Epithelial cell of prostate (primary cell): ENCODE measurements around the gene TAPT1.
A peak's percentile ranks its signal among the peaks of the same experiment; 100 is the strongest.

Experiments
- DNase-seq: peaks from one replicate; pipeline ENCODE4 v3.0.0-alpha.2; 2011; ENCODE audit warnings: low read depth, low spot score
- H3K27ac ChIP-seq: fragments of 450-650 bp; 2 replicates; pipeline ENCODE4 v1.5.1; 2017; ENCODE audit warnings: mild to moderate bottlenecking

TAPT1 gene

GRCh38 chr4:16142598-16143310 is 83.5 kb downstream of the TAPT1 start:
- H3K27ac ChIP-seq = no peak overlapping the region
- DNase-seq = no peak

GRCh38 chr4:16140879-16141249 is 85.4 kb downstream of the TAPT1 start:
- peak; percentile 79 for DNase-seq
- no peak overlapping the region for H3K27ac ChIP-seq

- DNase-seq = no peak
- no peak overlapping the region for H3K27ac ChIP-seq
Measured at GRCh38 chr4:16140231-16140878, 85.9 kb downstream of the TAPT1 start.

- no peak for DNase-seq
Measured at GRCh38 chr4:16139066-16139945, 87.0 kb downstream of the TAPT1 start.

GRCh38 chr4:16136827-16137226 is 89.4 kb downstream of the TAPT1 start:
- no peak overlapping the region for H3K27ac ChIP-seq
- no peak for DNase-seq

More at GRCh38 chr4:16139066-16139945, 87.0 kb downstream of the TAPT1 start:
- H3K27ac ChIP-seq = no peak overlapping the region

GRCh38 chr4:16136311-16136710 is 90.0 kb downstream of the TAPT1 start:
- no peak for DNase-seq
- H3K27ac ChIP-seq = no peak overlapping the region

GRCh38 chr4:16133406-16133805 is 92.9 kb downstream of the TAPT1 start:
- no peak overlapping the region for H3K27ac ChIP-seq
- no peak for DNase-seq

- no peak overlapping the region for H3K27ac ChIP-seq
- DNase-seq = no peak
Measured at GRCh38 chr4:16131293-16131692, 95.0 kb downstream of the TAPT1 start.

- no peak for DNase-seq
- no peak overlapping the region for H3K27ac ChIP-seq
Measured at GRCh38 chr4:16129336-16129735, 96.9 kb downstream of the TAPT1 start.

GRCh38 chr4:16126714-16127113 is 99.6 kb downstream of the TAPT1 start:
- no peak overlapping the region for H3K27ac ChIP-seq

GRCh38 chr4:16125571-16126445 is 100.5 kb downstream of the TAPT1 start:
- DNase-seq = no peak
- no peak overlapping the region for H3K27ac ChIP-seq

More at GRCh38 chr4:16126714-16127113, 99.6 kb downstream of the TAPT1 start:
- DNase-seq = no peak

GRCh38 chr4:16124232-16124631 is 102.0 kb downstream of the TAPT1 start:
- no peak overlapping the region for H3K27ac ChIP-seq
- no peak for DNase-seq

- H3K27ac ChIP-seq = no peak overlapping the region
- no peak for DNase-seq
Measured at GRCh38 chr4:16123356-16124084, 102.8 kb downstream of the TAPT1 start.

- no peak overlapping the region for H3K27ac ChIP-seq
- DNase-seq = no peak
Measured at GRCh38 chr4:16122784-16123183, 103.5 kb downstream of the TAPT1 start.

GRCh38 chr4:16122308-16122711 is 104.0 kb downstream of the TAPT1 start:
- no peak overlapping the region for H3K27ac ChIP-seq
- no peak for DNase-seq

GRCh38 chr4:16120720-16121119 is 105.6 kb downstream of the TAPT1 start:
- H3K27ac ChIP-seq = no peak overlapping the region
- no peak for DNase-seq

- no peak overlapping the region for H3K27ac ChIP-seq
- DNase-seq = no peak
Measured at GRCh38 chr4:16119981-16120380, 106.3 kb downstream of the TAPT1 start.

GRCh38 chr4:16118090-16118489 is 108.2 kb downstream of the TAPT1 start:
- no peak for DNase-seq
- H3K27ac ChIP-seq = no peak overlapping the region

GRCh38 chr4:16117164-16117563 is 109.1 kb downstream of the TAPT1 start:
- no peak overlapping the region for H3K27ac ChIP-seq
- DNase-seq = no peak
